ENCODE data around the gene MAPKAP1.

MAPKAP1 gene

DNA sequence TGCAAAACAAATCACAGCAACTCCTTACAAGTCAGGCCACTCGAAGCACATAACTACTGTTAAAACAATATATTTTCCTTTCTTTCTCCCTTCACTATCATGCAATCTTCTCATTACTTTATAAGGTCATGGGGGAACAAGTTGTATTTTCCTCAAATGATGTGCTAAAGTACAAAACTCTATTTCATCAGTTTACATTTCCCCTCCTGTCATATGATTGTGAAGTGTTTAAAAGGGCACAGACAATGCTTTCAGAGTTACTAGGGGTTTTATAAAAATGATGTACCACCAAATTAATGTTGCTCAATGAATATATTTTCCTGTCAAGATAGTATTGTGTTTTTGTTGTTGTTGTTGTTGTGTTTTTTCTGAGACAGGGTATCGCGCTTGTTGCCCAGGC lies 34.1 kb downstream of the MAPKAP1 start:
- DNase-seq (ENCODE audit: low spot score) = no peak

DNA sequence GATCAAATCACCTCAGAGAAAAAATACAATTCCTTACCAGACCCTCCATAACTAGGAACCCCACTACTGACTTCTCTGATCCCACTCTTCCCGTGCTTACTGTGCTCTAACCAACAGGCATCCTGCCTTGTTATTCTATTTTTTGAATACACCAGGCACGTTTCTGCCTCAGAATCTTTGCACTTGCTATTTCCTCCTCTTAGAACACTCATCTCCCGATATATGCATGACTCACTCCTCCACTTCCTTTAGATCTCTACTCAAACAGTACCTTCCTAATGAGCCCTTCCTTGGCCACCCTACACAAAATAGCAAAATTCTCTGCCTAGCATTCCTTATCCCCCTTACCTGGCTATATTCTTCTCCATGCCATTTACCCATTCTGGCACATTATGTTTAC lies 43.9 kb downstream of the MAPKAP1 start:
- in situ Hi-C loops (cut with MboI; ENCODE audit: low sequenced_read_pairs, unreplicated experiment) = no loop called here
- no peak for DNase-seq (ENCODE audit: low spot score)
- TF ChIP-seq, protein P1, sequence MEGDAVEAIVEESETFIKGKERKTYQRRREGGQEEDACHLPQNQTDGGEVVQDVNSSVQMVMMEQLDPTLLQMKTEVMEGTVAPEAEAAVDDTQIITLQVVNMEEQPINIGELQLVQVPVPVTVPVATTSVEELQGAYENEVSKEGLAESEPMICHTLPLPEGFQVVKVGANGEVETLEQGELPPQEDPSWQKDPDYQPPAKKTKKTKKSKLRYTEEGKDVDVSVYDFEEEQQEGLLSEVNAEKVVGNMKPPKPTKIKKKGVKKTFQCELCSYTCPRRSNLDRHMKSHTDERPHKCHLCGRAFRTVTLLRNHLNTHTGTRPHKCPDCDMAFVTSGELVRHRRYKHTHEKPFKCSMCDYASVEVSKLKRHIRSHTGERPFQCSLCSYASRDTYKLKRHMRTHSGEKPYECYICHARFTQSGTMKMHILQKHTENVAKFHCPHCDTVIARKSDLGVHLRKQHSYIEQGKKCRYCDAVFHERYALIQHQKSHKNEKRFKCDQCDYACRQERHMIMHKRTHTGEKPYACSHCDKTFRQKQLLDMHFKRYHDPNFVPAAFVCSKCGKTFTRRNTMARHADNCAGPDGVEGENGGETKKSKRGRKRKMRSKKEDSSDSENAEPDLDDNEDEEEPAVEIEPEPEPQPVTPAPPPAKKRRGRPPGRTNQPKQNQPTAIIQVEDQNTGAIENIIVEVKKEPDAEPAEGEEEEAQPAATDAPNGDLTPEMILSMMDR (IDR thresholded peaks at IDR 0.05; ENCODE audit: borderline replicate concordance, control extremely low read depth, extremely low read depth, insufficient read depth, missing control alignments) = no peak

More for the DNA sequence above, 34.1 kb downstream of the MAPKAP1 start:
- TF ChIP-seq, protein P1 (IDR thresholded peaks at IDR 0.05; ENCODE audit: borderline replicate concordance, control extremely low read depth, extremely low read depth, insufficient read depth, missing control alignments) = no peak
- in situ Hi-C loops (cut with MboI; ENCODE audit: low sequenced_read_pairs, unreplicated experiment) = no loop called here

DNA sequence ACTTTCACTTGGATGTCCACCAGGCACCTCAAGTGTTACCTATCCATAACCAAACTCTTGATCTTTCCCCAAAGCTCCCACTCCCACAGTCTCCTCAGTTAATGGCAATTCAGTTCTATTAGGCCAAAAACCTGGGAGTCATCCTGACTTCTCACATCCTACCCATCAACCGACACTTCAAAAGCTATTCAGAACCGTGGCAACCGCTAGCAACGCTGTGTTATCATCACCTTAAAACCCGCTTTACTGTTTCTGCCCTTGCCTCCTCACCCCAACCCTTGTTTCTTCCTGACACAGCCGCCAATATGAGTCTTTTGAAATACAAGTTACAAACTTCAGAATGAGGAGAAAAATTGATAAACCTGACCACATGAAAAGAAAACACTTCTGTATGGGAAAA lies 46.5 kb downstream of the MAPKAP1 start:
- DNase-seq (ENCODE audit: low spot score) = no peak
- in situ Hi-C loops (cut with MboI; ENCODE audit: low sequenced_read_pairs, unreplicated experiment) = no loop called here
- TF ChIP-seq, protein P1 (IDR thresholded peaks at IDR 0.05; ENCODE audit: borderline replicate concordance, control extremely low read depth, extremely low read depth, insufficient read depth, missing control alignments) = no peak

DNA sequence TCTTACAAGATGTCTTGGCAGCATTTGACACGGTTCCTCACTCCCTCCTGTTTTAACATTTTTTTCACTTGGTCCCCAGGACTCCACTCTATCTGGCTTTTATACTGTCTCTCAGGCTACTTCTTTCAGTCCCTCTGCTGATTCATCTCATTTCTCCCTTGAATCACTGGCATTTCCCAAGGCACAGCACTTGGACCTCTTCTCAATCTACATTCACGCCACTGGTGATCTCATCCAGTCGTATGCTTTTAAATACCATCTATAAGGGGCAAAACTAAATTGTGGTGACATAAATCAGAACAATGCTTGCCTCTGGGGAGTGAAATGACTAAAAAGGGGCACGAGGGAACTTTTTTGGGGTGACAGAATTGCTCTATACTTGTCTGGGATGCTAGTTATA lies 47.1 kb downstream of the MAPKAP1 start:
- no peak for DNase-seq (ENCODE audit: low spot score)
- in situ Hi-C loops (cut with MboI; ENCODE audit: low sequenced_read_pairs, unreplicated experiment) = no loop called here
- TF ChIP-seq, protein P1 (IDR thresholded peaks at IDR 0.05; ENCODE audit: borderline replicate concordance, control extremely low read depth, extremely low read depth, insufficient read depth, missing control alignments) = no peak

DNA sequence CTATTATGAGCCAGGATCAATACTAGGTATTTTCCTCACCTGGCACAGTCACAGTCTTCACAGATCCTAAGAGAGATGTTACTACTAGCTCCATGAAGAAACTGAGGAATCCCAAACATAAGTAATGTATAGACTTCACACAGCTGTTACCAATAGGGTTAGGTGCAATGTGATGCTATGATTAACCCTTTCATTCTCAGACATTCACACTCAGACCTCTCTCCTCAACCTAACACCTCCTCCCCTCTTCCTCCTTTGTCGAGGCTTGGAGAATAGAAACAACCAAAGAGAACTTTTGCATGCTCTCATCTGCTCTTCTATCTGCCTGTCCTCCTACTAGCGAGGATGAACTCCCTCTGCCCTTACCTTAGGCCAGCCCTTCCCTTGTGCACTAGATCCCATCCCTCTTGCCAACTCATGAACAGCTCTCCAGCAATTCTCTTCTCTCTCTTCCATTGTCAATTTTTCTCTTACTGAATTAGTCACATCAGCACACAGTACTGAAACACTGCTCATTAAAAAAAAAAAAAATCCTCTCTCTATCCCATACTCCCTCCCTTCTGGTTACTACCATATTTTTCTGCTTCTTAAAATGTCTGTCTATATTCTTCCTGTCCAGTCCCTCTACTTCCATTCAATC lies 47.7 kb downstream of the MAPKAP1 start:
- in situ Hi-C loops (cut with MboI; ENCODE audit: low sequenced_read_pairs, unreplicated experiment) = no loop called here
- DNase-seq (ENCODE audit: low spot score) = no peak

DNA sequence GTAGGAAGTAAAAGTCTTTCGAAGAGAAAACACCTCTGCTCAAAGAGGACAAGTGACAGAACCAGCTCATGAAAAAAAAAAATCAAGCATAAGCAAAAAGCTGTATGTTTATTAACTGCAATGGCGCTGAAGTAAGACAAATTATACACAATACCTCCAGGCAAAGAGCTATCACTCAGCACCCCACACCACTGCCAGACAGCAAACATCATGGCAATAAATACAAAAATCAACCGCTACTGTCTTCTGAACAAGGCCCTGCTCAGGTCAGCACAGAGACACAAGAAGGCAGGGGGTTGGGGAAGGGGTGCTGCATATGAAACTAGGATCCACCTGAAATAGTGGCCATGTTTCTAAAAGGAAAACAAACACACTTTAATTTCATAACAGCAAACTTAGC lies 50.4 kb downstream of the MAPKAP1 start:
- TF ChIP-seq, protein P1 (IDR thresholded peaks at IDR 0.05; ENCODE audit: borderline replicate concordance, control extremely low read depth, extremely low read depth, insufficient read depth, missing control alignments) = no peak
- in situ Hi-C loops (cut with MboI; ENCODE audit: low sequenced_read_pairs, unreplicated experiment) = no loop called here
- no peak for DNase-seq (ENCODE audit: low spot score)

More for the DNA sequence above, 47.7 kb downstream of the MAPKAP1 start:
- TF ChIP-seq, protein P1 (IDR thresholded peaks at IDR 0.05; ENCODE audit: borderline replicate concordance, control extremely low read depth, extremely low read depth, insufficient read depth, missing control alignments) = no peak
